ENCODE data around the gene GET4.
"Not testable (repeated sequence)": the region's sequence is repeated elsewhere in the genome, so short reads cannot be mapped to it uniquely, and the experiment has no call there.

GET4 gene

DNA sequence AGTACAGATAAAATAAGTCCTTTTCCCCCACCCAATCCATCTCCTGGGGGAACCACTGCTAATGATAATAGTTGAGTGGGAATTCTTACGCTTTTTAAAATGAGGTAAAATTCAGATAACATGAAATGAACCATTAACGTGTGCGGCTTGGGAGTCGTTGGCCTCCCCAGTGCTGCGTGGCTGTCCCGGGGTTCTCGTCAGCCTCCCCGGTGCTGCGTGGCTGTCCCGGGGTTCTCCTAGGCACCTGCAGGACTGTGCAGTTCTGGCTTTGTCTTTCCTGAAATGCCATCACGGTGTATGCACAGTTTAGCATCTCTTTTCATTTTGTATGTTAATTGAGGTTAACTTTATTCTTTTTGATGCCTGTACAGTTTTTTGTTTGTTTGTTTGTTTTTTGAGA is 30.6 kb upstream of the GET4 start:
- DNase-seq (ENCODE audit: low spot score), result no peak

DNA sequence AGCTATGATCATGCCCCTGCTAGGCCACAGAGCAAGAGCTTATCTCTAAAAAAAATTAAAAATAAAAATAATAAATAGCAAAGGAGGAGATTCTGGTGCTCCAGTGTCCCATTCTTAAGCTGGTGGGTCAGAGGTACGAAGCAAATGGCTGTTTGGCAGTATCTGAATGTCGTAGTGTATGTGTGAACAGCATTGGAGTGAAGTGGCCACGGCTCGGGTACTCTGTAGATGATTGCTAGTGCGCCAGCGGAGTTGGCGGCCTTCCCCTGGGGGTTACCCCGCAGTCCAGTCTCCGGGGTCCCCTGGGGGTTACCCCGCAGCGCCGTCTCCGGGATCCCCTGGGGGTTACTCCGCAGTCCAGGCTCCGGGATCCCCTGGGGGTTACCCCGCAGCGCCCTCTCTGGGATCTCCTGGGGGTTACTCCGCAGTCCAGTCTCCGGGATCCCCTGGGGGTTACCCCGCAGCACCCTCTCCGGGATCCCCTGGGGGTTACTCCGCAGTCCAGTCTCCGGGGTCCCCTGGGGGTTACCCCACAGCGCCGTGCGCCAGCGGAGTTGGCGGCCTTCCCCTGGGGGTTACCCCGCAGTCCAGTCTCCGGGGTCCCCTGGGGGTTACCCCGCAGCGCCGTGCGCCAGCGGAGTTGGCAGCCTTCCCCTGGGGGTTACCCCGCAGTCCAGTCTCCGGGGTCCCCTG is 29.2 kb upstream of the GET4 start:
- DNase-seq (ENCODE audit: low spot score), result not testable (repeated sequence)

DNA sequence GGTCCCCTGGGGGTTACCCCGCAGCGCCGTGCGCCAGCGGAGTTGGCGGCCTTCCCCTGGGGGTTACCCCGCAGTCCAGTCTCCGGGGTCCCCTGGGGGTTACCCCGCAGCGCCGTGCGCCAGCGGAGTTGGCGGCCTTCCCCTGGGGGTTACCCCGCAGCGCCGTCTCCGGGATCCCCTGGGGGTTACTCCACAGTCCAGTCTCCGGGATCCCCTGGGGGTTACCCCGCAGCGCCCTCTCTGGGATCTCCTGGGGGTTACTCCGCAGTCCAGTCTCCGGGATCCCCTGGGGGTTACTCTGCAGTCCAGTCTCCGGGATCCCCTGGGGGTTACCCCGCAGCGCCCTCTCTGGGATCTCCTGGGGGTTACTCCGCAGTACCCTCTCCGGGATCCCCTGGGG is 28.6 kb upstream of the GET4 start:
- DNase-seq (ENCODE audit: low spot score), result not testable (repeated sequence)

DNA sequence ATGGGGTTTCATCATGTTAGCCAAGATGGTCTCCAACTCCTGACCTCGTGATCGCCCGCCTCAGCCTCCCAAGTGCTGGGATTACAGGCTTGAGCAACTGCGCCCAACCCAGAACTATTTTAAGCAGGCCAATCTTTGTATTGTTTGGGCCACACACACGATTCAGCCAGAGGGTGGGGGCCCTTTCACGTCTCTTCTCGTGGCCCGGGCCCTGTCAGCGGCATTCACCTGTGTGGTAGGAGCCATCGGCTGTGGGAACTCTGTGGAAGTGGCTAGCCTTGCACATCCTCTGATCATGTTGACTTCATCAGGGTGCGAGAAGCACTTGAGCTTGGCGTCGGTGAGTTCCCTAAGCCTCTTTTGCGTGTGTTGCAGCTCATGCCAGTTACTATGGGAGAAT is 27.2 kb upstream of the GET4 start:
- no peak for DNase-seq (ENCODE audit: low spot score)

DNA sequence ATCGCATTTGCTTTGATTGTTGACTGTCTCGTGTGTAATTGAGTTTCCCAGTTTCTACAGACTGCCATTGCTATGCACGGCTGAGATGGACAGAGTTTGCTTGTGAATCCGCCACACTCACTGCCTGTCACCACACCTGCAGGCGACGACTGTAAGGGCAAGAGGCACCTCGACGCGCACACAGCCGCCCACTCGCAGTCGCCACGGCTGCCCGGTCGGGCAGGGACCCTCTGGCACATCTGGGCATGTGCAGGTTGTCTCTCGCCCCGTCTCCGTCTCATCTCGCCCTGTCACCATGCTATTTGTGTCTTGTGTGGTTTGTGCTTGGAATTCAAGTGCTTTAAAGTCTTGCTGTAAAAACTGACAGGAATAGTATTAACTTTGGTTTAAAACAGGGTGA is 26.6 kb upstream of the GET4 start:
- DNase-seq (ENCODE audit: low spot score), result no peak

DNA sequence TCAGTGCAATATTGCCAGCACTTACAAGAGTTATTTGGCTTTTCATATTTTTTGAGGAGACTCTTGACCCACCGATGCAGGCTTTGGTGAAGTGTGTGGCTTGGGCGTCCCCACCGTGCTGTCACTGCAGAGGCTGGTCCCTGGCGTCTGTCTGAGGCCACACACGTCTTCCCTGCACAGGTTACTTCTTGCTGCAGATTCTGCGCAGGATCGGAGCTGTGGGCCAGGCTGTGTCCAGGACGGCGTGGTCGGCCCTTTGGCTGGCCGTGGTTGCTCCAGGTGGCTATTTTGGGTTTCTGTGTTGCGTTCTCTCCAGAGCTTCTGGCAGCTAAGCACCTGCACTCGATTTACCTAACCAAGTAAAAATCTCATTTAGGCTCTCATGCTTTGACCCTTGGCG is 25.1 kb upstream of the GET4 start:
- DNase-seq (ENCODE audit: low spot score), result no peak

DNA sequence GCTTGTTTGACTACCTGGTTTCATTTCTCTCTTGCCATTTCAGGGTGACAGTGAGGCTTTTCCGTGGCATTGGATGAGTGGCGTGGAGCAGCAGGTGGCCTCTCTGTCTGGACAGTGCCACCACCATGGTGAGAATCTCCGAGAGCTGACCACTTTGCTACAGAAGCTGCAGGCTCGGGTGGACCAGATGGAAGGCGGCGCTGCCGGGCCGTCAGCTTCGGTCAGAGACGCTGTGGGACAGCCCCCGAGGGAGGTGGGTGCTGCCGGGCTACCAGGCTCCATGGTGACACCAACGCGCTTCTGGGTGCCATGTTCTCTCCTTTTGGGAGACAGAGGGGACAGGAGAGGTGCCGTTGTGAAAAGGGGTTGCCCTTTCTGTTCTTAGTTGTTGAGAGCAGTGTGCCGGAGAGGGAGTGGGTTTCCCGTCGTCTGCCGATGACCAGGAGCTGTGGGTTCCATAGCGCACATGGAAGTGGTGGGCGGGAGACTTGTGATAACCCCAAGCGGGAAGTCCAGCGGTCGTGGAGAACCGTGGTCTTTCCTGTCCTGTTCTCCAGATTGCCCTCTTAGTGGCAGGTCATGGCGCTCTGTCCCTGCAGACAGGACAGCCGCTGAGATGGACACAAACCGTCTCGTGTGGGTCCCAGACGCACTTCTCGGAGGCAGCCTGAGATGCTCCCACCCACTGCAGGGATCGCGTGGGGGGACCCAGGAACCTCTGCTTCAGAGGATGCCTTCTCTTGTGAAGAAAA is 22.8 kb upstream of the GET4 start:
- DNase-seq (ENCODE audit: low spot score), result no peak

DNA sequence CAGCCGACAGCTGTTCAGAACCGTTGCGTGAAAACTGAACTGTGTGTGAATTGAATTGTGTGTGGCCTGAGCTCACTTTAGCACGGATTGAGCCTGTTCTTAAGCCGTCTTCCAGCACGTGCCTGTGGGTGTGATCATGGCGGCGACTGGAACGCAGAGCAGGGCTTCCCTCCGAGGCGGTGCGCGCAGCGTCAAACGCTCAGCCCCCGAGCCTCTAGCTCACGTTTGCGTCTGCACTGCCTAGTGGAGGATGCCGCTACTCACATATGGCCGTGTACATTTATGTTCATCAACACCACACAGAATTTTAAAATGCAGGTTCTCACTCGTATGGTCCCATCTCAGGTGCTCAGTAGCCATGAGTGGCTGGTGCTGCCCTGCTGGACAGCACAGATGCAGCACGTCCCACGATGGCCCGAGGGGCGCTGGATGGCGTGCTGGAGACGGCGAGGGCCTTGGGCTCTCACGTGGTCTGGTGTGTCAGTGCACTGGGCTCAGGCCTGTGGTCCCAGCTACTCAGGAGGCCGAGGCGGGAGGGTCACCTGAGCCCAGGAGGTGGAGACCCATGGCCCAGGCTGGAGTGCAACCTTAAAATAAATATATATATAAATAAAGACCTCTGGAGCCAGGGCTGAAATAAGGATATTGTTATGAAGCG is 22.1 kb upstream of the GET4 start:
- no peak for DNase-seq (ENCODE audit: low spot score)

DNA sequence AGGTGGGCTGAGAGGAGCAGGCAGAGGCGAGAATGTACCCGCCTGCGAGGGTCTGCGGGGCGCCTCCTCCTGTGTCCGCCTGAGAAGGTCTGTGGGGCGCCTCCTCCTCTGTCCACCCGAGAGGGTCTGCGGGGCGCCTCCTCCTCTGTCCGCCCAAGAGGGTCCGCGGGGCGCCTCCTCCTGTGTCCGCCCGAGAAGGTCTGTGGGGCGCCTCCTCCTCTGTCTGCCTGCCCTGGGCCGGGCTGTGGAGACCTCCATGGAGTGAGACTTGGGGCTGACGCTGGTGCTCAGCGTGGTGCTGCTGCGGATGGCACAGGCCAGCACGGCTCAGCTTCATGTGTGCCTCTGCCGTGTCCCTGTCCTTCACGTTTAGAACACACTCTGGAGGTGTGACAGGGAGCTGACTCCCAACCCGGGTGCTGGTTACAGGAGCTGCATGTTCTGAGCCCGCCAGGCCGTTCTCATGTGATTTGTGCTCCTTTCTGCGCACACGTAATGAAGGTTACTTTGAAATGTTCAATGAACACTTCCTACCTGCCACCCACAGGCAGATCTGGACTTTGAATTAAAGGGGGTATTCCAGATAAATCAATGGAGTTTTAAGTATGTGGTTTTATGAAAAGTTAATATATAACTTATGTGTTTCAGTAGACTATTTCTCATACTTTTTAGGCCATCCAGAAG is 20.5 kb upstream of the GET4 start:
- no peak for DNase-seq (ENCODE audit: low spot score)

DNA sequence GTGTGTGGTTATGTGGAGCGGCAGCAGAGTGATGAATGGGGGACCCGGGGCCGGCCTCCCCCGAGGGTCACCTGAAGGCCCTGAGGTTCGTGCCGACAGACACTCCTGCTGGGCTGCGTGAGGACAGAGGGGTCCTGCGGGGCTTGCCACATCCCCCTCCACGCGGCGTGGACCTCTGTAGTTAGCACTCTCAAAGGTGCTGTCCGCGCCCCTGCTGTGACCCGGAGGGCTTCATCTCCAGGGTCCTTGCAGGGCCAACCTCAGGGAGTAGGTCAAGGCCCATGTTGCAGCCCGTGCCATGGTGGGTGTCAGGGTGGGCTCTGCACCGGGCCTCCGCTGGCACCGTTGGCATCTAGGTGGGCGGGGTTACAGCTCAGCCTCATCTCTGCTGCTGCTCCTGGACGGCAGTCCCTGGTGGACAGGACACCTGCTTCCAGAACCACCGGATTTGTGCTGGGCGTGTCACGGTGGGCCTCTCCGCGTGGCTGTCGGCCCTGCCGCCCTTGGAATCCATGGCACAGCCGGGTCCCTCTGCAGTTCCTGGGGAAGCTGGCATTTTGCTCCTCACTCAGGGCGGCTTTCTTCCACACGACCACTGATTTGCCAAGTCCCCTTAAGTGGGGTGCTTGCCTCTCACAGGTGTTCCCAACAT is 19.8 kb upstream of the GET4 start:
- DNase-seq (ENCODE audit: low spot score), result no peak

DNA sequence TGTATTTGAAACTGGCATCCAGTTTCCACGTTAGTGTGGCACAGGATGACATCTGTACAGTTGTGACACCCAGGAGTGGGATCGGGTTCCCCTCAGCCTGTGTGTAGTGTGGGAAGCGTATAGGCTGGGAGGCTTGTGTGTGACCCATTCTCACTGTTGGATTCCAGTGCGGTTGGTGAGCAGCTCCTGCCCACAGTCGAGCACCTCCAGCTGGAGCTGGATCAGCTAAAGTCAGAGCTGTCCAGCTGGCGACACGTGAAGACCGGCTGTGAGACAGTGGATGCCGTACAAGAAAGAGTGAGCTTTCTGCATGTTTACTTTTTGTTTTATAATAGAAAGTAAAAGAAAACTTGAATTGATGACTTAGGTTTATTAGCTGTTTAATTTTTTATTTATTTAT is 18.7 kb upstream of the GET4 start:
- DNase-seq (ENCODE audit: low spot score), result no peak

DNA sequence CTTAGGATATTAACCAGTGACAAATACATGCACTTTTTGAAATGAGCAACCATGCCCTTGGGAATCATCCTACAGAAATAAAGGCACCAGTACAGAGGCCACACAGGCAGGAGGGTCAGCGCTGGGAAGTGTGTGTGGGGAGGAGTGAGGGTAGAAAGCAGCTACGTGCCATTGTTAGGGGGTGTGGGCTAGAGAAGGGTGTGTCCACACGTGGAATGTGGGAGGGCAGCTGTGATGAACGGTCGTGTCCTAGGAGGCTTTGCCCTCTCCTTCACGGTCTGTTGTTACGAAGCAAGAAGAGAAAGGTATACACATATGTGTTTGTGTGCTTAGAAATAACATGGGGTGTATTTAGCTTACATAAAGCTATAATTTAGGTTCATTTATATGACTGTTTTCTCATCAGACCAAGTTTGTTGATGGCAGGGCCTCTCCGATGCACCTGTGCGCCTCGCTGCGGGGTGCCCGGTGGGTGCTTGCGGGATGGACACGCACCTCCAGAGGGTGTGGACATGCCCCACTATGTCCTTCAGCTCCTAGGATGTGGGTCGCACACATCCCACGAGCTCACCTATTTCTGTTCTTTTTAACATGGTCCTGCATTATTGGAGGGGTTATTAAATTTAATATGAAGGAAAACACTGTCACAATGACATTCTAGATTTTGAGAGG is 16.9 kb upstream of the GET4 start:
- DNase-seq (ENCODE audit: low spot score), result no peak

DNA sequence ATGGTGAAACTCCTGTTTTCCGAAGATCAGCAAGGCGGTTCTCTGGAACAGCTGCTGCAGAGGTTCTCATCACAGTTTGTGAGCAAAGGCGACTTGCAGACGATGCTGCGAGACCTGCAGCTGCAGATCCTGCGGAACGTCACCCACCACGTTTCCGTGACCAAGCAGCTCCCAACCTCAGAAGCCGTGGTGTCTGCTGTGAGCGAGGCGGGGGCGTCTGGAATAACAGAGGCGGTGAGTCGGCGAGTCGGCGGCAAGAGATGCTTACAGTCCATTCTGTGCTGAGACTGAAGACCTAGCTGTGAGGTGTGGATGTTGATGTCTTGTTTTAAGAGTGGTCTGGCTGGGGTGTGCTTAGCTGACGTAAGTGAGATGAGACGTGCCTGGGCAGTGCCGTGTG is 16.2 kb upstream of the GET4 start:
- DNase-seq (ENCODE audit: low spot score), result no peak

DNA sequence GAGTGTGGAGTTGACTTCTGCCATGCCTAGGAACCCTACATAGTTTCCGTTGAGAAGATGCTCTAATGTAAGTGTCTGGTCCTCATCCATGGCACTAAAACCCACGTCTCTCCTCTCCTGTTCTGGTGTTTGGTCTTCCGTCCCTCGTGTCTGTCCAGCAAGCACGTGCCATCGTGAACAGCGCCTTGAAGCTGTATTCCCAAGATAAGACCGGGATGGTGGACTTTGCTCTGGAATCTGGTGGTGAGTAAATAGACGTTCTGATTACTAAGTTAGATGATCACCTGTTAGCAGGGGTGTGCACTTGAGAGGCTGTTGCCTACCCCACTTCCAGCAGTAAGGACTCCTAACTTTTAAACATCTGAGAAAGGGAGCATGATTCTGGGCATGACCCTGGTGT is 15.1 kb upstream of the GET4 start:
- no peak for DNase-seq (ENCODE audit: low spot score)

DNA sequence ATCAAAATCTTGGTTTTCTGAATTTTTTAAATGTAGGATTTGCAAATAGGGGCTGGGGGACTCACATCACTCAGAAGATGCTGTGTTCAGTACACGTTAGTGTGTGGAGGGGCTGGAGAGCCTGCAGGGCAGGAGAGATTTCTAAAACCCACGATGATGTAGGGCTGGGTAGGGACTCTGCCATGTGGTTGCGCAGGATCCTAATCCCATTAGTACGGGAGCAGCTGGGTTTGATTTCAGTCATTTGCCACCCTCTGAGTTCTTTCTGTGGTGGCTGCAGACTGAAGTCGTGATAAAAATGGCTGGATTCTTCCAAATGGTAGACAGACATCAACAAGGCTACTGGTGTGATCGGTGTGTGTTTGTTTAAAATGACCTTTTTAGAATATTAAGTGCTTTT is 14.2 kb upstream of the GET4 start:
- no peak for DNase-seq (ENCODE audit: low spot score)

DNA sequence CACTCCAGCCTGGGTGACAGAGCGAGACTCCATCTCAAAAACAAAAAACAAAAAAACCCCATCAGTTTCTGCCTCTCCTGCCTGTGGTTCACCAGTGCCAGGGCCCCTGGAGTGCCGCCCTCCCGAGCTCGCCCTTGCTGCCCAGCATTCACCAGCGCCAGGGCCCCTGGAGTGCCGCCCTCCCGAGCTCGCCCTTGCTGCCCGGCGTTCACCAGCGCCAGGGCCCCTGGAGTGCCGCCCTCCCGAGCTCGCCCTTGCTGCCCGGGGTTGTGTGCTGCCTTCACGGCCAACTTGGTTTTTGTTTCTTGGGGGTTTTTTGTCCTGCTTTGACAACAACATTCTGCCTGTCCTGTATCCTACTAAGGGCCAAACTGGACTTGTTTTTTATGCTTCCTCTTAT is 13.2 kb upstream of the GET4 start:
- DNase-seq (ENCODE audit: low spot score), result no peak

DNA sequence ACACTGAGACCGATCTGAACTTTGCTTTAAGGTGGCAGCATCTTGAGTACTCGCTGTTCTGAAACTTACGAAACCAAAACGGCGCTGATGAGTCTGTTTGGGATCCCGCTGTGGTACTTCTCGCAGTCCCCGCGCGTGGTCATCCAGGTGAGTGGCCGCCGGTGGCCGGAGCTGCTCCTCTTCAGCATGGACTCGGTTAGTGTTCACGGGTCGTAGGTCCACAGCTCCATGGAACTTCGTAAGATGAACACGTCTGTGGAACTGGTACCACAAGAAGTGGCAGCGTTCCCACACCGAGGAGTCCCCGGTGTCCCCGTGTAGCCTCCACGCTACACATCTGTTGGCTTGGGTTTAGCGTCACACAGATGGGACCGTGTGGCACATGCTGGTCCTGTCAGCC is 10.4 kb upstream of the GET4 start:
- DNase-seq (ENCODE audit: low spot score), result no peak

DNA sequence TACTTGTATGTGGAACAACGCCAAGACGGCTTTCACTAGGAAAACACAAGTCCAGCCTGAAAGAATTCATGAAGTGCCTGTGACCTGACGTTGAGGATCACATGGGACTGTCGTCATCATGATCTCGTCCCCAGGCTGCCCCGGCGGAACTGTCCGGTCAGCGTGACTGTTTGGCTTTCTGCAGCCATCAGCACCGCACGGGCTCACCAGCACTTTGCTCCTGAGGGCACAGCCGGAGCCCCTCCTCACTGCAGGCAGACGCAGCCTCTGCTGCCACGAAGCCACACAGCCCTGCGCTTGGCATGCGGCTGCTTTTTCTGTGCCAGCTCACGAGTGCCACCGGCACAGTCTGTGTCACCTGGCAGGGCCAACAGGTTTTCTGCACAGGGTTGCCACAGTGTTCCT is 9.4 kb upstream of the GET4 start:
- peak; percentile 60 for DNase-seq (ENCODE audit: low spot score)

DNA sequence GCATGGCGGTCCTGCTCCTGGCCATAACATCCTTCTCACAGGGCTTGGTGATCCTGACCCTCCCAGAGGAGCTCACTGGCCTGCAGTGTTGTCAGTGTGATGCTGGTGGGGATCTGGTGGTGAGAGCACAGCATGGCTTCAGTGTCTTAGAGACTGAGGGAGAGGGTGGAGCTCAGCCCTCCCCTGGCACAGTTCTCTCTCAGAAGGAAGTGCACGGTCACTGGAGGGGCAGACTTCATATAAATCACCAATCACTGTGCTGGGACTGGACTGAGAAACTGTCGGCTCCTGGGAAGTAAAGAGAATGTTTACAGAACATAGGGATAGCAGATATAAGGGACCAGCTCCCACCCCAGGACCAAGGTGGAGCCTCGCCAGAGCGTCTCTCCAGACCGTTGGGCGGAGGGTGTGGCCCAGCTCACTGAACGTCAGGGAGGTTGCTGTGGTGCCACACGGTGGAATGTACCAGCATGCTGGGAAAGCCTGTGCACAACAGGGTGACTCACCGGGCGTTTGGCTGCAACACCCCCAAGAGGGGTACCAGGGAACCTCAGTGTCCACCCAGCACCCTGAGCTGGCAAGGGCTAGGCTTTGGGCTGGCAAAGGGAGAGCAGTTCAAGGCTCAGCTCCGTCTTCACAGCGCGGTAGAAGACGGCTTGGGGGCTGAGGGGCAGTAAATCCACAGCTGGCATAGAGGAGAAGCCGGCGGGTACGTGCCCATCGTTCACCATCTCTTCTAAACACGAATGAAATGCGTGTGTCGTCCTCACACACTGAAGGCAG is 8.8 kb upstream of the GET4 start:
- no peak for DNase-seq (ENCODE audit: low spot score)

DNA sequence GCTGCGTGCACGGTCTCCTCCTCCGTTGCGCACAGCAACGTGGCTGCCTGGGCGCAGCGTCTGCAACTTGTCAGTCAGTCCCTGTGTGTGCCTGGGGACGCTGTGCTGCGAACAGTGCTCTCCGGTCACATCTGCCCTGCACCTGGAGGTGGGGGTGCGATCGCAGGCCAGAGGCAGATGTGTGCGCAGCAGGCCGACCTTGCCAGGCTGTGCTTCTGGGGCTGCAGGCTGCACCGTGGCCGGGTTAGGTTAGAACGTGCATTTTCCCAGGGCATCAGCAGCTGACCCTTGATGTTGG is 8.2 kb upstream of the GET4 start:
- no peak for DNase-seq (ENCODE audit: low spot score)

DNA sequence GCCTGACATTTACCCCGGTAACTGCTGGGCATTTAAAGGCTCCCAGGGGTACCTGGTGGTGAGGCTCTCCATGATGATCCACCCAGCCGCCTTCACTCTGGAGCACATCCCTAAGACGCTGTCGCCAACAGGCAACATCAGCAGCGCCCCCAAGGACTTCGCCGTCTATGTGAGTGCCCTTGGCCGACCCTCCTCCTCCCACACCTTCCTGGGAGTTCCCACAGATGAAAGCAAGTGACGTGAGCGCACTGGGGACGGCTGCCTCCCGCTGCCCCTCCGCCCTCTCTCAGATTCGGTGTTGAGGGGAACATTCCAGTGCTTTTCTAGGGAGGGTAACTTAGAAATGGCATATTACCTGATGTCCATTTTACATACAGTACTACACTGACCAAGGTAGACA is 7.0 kb upstream of the GET4 start:
- DNase-seq (ENCODE audit: low spot score), result no peak

Data from pons (tissue), 1 donor.